ENCODE data around the gene COL11A2.

COL11A2 gene

DNA sequence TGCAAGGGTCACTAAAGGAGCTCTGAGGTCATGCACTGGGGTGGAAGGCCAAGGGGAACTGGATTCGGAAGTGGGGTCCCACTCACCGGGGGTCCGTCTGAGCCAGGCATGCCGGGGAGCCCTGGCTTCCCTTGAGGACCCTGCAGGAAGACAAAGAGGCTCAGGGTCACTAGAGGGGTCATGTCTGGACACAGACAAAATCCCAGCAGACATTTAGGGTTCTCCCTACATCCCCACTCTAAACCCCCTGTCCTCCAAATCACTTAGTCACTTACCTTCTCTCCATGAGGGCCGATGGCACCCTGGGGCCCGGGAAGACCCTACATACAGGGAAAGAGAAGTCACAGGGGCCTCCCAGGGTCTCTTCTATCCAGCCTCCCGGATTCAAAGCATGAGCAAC lies 15.4 kb downstream of the COL11A2 start:
- H3K27me3 Mint-ChIP-seq: peaks cover 51% of the 10 kb centered on the region
- intact Hi-C loops (cut with micrococcal nuclease): no loop called here
- H3K4me3 Mint-ChIP-seq: no peak overlapping the region
- no peaks in the 10 kb centered on the region for H3K36me3 Mint-ChIP-seq (ENCODE audit: low read depth)
- H3K4me1 Mint-ChIP-seq (ENCODE audit: low read depth): peaks cover 7% of the 10 kb centered on the region
- no peak overlapping the region for H3K27ac Mint-ChIP-seq
- H3K9me3 Mint-ChIP-seq: no peaks in the 10 kb centered on the region

DNA sequence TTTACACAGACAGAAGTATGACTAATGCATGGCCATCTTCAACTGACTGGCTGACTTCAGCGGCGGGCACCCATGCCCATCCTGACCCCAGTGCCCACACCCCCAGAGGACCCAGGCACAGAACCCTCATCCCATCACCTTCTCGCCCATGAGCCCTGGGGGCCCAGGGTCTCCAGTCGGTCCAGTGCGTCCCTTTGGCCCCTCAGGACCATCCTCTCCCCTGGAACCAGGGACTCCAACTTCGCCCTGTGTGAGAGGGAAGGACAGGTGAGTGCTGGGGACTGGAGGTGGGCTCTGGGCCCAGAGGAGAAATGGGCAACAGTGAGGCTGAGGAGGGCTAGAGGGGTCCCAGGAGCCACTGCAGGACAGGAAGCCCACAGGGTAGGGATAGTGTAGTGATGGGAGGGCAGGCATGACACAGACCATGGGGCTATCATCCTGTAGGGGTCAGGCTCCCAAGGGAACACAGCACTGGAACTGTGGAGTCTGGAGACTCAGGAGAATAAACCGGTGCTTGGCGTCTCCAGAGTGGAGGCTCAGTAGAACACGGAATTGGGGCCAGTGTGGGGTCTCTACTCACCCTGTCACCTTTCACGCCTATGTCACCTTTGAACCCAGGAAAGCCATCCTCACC lies 16.7 kb downstream of the COL11A2 start:
- Mint-ChIP-seq H3K27ac (no peak overlapping the region), H3K4me1 (ENCODE audit: low read depth) (peaks cover 7% of the 10 kb centered on the region), H3K36me3 (ENCODE audit: low read depth) (no peaks in the 10 kb centered on the region), H3K27me3 (peaks cover 51% of the 10 kb centered on the region), H3K9me3 (no peaks in the 10 kb centered on the region), H3K4me3 (no peak overlapping the region)
- intact Hi-C loops (cut with micrococcal nuclease): no loop called here

DNA sequence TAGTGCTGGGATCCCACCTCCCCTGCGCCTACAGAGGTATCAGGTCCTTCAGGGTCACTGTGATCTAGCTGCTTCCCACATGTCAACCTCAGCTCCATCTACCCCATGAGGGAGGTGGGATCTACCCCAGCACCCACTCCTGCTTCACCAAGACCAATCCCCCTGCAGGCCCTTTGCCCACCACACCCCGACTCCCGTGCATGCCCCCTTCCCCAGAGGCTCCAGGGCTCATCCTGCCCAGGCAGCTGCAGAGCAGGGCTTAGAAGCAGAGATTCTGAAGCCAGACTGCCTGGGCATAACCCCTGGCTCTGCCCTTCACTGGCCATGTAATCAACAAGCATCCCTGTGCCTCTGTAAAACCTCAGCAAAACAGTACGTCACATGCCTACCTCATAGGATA lies 17.5 kb downstream of the COL11A2 start:
- Mint-ChIP-seq H3K4me3 (no peak overlapping the region), H3K36me3 (ENCODE audit: low read depth) (no peaks in the 10 kb centered on the region), H3K9me3 (no peaks in the 10 kb centered on the region), H3K27me3 (peaks cover 50% of the 10 kb centered on the region), H3K27ac (no peak overlapping the region), H3K4me1 (ENCODE audit: low read depth) (peaks cover 11% of the 10 kb centered on the region)
- intact Hi-C loops (cut with micrococcal nuclease): no loop called here

DNA sequence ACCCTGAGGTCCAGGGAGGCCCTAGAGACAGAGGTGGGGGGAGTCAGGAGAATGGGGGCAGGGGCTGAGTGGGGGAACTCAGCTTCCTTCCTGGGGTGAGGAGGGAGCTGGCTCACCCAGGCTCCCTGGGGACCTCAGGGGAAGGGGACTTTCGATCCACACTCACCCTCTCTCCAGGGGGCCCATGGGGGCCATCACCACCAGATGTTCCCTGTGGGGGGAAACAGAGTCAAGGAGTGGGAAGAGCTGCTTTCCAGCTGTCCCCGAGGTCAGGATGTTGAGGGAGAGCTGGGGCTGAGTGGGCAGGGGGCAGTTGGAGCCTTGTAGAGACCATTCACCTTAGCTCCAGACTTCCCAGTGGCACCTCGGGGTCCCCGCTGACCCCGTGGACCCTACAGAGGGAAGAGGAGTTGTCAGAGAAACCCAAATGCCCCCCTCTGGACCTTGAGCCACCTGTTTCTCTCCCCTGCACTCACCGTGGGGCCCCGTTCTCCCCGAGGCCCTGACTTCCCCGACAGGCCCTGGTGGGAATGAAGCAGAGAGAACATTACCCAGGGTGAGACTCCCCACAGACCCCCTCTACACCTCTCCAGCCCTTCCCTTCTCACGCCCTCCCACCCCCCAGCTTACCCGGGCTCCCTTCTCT lies 18.6 kb downstream of the COL11A2 start:
- Mint-ChIP-seq H3K27ac (no peak overlapping the region), H3K4me1 (ENCODE audit: low read depth) (peaks cover 19% of the 10 kb centered on the region), H3K27me3 (peaks cover 50% of the 10 kb centered on the region), H3K36me3 (ENCODE audit: low read depth) (no peaks in the 10 kb centered on the region), H3K9me3 (no peaks in the 10 kb centered on the region), H3K4me3 (no peak overlapping the region)
- intact Hi-C loops (cut with micrococcal nuclease): loop anchor here (2.0 kb wide), 1 partner anchor 55 kb away; no protein-coding TSS in a partner anchor

DNA sequence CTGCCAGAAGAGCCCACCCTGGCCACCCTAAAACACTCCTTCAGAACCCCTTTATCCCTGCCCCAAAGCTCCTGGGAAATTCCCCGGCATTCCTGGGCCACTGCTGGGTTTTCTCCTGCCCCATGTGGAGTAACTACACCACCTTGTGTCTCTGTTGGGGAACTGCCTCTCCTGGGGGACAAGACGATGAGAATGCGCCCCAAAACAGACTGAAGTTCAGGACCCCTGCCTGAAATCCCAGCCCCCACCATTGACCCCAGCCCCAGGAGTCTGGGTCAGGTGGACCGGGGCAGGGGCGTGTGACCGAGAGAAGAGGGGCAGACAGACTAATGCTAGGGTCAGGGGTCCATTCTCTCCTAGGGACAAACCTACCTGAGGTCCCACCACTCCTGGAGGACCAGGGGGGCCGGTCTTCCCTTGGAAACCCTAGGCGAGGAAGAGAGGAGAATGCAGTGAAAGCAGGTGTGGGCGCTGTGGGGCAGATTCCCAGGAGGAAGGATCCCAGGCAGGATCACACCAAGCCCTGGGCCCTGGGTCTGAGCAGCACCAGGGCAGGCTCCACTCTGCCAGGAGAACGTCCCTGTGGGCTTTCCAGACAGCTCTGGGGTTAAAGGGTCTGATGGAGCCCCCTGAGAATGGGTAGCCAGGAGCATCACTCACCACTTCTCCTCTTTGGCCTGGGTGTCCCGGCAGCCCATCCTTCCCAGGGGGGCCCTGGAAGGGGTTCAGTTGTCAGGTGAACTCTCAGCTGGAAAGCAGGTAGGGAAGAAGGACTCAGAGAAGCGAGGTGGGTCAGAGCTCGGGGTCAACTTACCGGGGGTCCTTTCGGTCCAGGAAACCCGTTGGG lies 19.4 kb downstream of the COL11A2 start:
- intact Hi-C loops (cut with micrococcal nuclease): loop anchor here (2.0 kb wide), 1 partner anchor 54 kb away; no protein-coding TSS in a partner anchor
- Mint-ChIP-seq H3K36me3 (ENCODE audit: low read depth) (no peaks in the 10 kb centered on the region), H3K4me3 (no peak overlapping the region), H3K27me3 (peaks cover 47% of the 10 kb centered on the region), H3K27ac (peak overlapping the region; percentile 28), H3K4me1 (ENCODE audit: low read depth) (peaks cover 19% of the 10 kb centered on the region), H3K9me3 (no peaks in the 10 kb centered on the region)

DNA sequence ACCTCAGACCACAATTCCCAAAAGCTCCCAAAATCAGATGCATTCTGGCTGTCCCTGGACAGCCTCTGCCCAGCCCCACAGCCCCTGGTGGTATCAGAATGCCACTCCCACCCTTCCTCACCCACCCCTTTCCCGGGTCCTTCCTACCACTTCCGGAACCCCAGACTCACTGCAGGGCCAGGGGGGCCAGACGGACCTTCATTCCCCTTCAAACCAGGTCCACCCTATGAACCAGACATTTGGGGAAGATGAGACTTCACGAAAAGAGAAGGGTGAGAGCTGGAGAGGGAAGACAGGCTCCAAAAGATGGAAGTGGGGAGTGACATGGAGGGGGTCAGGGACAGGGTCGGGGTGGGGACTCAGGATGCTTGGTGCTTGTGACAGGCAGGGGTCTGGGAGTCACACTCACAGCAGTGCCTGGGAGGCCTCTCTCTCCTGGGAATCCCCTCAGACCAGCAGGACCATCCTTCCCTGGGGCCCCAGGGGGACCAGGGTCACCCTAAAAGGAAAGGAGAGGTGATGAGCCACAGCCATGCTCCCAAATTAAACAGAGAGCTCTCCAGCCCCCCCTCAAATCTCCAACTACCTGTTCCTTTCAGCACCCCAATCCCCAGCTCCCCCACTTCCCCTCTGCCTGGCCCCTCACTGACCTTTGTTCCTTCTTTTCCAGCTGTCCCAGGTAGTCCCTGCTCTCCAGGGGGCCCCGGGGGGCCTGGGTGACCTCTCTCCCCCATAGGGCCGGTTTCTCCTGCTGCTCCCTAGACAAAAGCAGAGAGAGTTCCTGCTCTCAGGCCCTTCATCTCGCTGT lies 20.2 kb downstream of the COL11A2 start:
- H3K4me1 Mint-ChIP-seq (ENCODE audit: low read depth): peaks cover 19% of the 10 kb centered on the region
- H3K9me3 Mint-ChIP-seq: no peaks in the 10 kb centered on the region
- intact Hi-C loops (cut with micrococcal nuclease): loop anchor here (2.0 kb wide), 1 partner anchor 53 kb away; no protein-coding TSS in a partner anchor
- peak overlapping the region; percentile 28 for H3K27ac Mint-ChIP-seq
- H3K27me3 Mint-ChIP-seq: peaks cover 45% of the 10 kb centered on the region
- no peak overlapping the region for H3K4me3 Mint-ChIP-seq
- H3K36me3 Mint-ChIP-seq (ENCODE audit: low read depth): no peaks in the 10 kb centered on the region

DNA sequence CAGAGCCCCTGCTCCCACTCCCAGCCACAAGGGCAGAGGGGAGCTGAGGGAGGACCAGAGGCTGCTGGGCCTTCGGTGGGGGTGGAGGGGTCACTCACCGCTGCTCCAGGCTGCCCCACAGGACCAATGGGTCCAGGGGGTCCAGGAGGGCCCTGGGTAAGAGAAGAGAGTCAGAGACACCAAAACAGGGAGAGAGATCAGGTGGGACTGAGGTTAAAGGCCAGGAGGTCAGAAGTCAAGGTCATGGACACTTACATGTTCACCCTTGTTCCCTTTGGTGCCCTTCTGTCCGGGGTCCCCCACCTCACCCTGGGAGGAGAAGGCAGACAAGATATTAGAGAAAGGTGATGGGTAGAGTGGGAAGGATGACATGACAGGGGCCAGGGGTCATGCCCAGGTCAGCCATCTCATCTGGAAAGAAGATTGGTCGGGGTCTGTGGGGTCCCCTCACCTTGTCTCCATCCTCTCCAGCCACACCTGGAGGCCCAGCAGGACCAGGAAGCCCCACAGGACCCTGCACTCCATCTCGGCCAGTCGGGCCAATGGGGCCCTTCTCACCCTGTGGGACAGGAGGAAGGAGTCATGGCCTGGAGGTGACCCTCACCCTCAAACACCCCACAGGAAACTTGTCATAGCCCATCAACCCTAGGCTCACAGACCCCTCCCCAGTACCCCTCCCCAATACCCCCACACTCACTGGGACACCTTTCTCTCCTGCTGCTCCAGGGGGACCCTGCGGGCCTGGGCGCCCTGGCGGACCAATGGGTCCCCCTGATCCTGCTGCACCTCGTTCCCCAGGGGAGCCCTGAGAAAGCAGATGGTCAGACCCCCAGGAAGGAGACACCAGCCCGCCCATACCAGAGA lies 21.0 kb downstream of the COL11A2 start:
- Mint-ChIP-seq H3K4me3 (no peak overlapping the region), H3K4me1 (ENCODE audit: low read depth) (peaks cover 20% of the 10 kb centered on the region), H3K27me3 (peaks cover 44% of the 10 kb centered on the region), H3K27ac (no peak overlapping the region), H3K9me3 (no peaks in the 10 kb centered on the region), H3K36me3 (ENCODE audit: low read depth) (no peaks in the 10 kb centered on the region)
- intact Hi-C loops (cut with micrococcal nuclease): no loop called here

DNA sequence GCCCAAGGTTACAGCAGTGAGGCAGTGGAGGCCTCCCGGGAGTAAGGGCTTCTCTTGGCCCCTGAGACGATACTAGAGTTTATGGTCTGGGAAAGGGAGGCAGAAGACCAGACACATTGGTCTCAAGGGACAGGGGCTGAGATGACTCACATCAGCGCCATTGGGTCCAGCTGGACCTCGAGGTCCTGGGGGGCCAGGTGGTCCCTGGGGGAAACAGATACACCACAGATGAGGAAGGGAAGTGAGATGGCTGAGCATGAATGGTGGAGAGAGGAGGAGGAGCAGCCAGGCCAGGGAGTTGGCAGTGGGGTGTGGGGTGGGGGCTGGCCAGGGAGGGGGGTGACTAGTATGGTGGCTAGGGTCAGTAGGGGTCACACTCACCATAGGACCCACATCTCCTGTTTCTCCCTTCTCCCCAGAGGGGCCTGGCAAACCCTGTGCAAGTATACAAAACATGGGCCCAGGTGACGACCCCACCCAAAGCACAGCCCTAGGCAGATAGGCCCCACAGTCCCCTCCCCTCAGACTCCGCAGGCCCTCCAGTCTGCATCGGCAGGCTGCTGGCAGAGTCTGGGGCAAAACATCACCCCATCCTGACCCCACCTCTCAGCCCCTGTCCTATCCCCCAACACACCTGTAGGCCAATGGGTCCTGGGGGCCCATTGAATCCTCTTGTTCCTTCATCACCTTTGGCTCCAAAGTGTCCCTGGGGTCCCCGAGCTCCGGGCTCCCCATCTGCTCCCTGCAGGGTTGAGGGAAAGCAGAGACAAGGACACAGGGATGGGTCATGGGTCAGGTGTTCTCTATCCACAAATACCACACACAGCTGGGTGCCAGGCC lies 21.9 kb downstream of the COL11A2 start:
- Mint-ChIP-seq H3K27me3 (peaks cover 45% of the 10 kb centered on the region), H3K4me1 (ENCODE audit: low read depth) (peaks cover 27% of the 10 kb centered on the region), H3K4me3 (no peak overlapping the region), H3K9me3 (no peaks in the 10 kb centered on the region), H3K36me3 (ENCODE audit: low read depth) (no peaks in the 10 kb centered on the region), H3K27ac (no peak overlapping the region)
- intact Hi-C loops (cut with micrococcal nuclease): no loop called here

DNA sequence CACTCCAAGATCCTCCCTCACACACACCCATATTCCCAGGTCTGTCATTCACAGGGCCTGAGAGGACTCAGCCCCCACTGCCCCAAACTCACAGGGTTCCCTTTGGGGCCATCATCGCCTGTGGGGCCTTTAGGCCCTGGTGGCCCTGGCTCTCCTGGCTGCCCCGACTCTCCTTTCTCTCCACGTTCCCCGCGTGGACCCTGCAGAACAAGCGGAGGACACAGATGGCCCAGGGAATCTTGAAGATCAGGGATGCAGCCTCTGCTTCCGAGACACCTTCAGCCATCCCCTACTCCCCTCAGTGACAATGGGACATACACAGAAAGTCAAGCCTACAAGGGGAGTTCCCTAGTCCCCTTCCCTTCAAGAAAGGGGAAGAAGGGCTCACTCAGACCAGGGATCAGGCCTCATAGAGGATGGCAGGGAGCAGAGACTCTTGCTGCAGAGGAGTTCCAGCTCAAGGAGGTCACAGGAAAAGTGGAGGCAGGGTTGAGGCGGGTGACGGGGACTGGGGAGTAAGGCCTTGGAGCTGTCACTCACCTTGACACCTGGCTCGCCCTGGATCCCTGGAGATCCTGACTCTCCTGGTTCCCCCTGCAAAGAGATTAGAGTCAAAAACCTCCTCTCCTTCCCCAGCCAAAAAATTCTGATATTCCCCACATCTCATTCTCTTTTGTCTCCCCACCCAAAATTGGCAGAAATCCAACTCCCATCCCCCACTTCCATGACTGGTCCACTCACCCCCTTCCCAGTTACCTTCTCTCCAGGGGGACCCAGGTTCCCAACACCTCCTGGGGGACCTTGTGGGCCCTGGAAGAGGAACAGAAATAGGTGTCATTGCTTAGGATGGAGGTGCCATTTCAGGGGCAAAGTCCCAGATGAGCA lies 22.7 kb downstream of the COL11A2 start:
- peaks cover 27% of the 10 kb centered on the region for H3K4me1 Mint-ChIP-seq (ENCODE audit: low read depth)
- no peaks in the 10 kb centered on the region for H3K36me3 Mint-ChIP-seq (ENCODE audit: low read depth)
- H3K27me3 Mint-ChIP-seq: peaks cover 40% of the 10 kb centered on the region
- H3K4me3 Mint-ChIP-seq: no peak overlapping the region
- no peaks in the 10 kb centered on the region for H3K9me3 Mint-ChIP-seq
- H3K27ac Mint-ChIP-seq: peak overlapping the region; percentile 26
- intact Hi-C loops (cut with micrococcal nuclease): no loop called here

DNA sequence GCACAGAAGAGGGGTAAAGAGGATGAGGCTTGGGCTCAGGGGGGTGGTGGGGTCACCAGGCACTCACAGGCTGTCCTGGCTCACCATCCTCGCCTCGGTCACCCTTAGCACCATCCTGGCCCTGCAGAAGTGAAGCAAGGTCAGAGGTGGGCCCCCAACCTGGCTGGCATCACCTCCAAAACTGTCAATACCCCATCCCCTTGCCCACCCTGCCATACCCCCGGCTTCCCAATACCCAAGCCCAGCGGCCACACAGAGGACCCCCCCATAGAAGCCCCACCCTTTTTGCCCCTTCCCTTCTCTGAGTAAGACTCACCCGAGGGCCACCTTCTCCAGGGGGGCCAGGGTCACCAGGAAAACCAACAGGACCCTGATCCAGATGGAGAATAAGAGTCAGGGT lies 23.6 kb downstream of the COL11A2 start:
- peak overlapping the region; percentile 26 for H3K27ac Mint-ChIP-seq
- no peaks in the 10 kb centered on the region for H3K36me3 Mint-ChIP-seq (ENCODE audit: low read depth)
- no peaks in the 10 kb centered on the region for H3K9me3 Mint-ChIP-seq
- H3K27me3 Mint-ChIP-seq: peaks cover 45% of the 10 kb centered on the region
- intact Hi-C loops (cut with micrococcal nuclease): no loop called here
- H3K4me1 Mint-ChIP-seq (ENCODE audit: low read depth): peaks cover 27% of the 10 kb centered on the region
- H3K4me3 Mint-ChIP-seq: no peak overlapping the region

DNA sequence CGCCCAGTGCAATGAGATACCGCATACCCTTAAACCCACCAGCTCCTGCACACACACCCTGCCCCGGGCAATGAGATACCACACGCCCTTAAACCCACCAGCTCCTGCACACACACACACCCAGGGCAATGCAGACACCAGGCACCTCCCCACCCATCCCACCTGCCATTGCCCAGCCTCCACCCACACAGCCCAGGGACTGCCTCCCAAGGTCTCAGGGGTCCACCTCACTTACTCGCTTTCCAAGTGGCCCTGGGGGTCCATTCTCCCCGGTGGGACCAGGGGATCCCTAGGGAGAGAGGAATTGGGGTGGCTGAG lies 24.0 kb downstream of the COL11A2 start:
- Mint-ChIP-seq H3K27me3 (peaks cover 41% of the 10 kb centered on the region), H3K4me3 (no peak overlapping the region), H3K36me3 (ENCODE audit: low read depth) (no peaks in the 10 kb centered on the region), H3K9me3 (no peaks in the 10 kb centered on the region), H3K4me1 (ENCODE audit: low read depth) (peaks cover 27% of the 10 kb centered on the region), H3K27ac (no peak overlapping the region)
- intact Hi-C loops (cut with micrococcal nuclease): no loop called here

Data from dendritic cell treated with granulocyte-macrophage colony-stimulating factor and Interleukin-4, amounts not matched to agents 40 ng/mL and 50 ng/mL, for 4 days (primary cell).